Central memory CD8-positive, alpha-beta T cell (primary cell): ENCODE measurements around the gene RUSC1.
"Not testable (repeated sequence)": the region's sequence is repeated elsewhere in the genome, so short reads cannot be mapped to it uniquely, and the experiment has no call there.

Source experiments
- ATAC-seq: fragments of 150-1000 bp; cut with Tn5 transposase; replicated peaks from 2 replicates; pipeline ENCODE4 v1.10.0; 2022; ENCODE audit warnings: mild to moderate bottlenecking, moderate FRiP score, moderate number of reproducible peaks; ENCODE audit not compliant: poor library complexity, severe bottlenecking; ENCODE audit errors: extremely low read depth
- DNase-seq, 2 donors: peaks; one replicate each; pipeline ENCODE4 v3.0.0; 2021; ENCODE audit warnings: low spot score in 2 of 2
- H3K27ac Mint-ChIP-seq: one replicate; pipeline ENCODE4 v1.8.0; 2022; ENCODE audit warnings: low read depth, mild to moderate bottlenecking, moderate library complexity, mixed read lengths
- H3K27me3 Mint-ChIP-seq: one replicate; pipeline ENCODE4 v1.8.0; 2022; ENCODE audit warnings: mixed read lengths
- H3K36me3 Mint-ChIP-seq: one replicate; pipeline ENCODE4 v1.8.0; 2022; ENCODE audit warnings: mild to moderate bottlenecking, moderate library complexity, mixed read lengths; ENCODE audit not compliant: insufficient read depth
- H3K4me1 Mint-ChIP-seq: one replicate; pipeline ENCODE4 v1.8.0; 2022; ENCODE audit warnings: mixed read lengths
- H3K4me3 Mint-ChIP-seq: one replicate; pipeline ENCODE4 v1.8.0; 2022; ENCODE audit warnings: mild to moderate bottlenecking, moderate library complexity, mixed read lengths
- H3K9me3 Mint-ChIP-seq: one replicate; pipeline ENCODE4 v1.8.0; 2022; ENCODE audit warnings: mixed read lengths

Gene RUSC1

GRCh38 chr1:155321639-155322503 is 1.2 kb downstream of the RUSC1 start:
- H3K27ac Mint-ChIP-seq: no peak overlapping the region
- H3K4me1 Mint-ChIP-seq: peaks cover 20% of the 10 kb centered on the region
- H3K4me3 Mint-ChIP-seq: peak overlapping the region; percentile 84
- DNase-seq (no peak), ATAC-seq (no peak)
- no peaks in the 10 kb centered on the region for H3K9me3 Mint-ChIP-seq
- H3K27me3 Mint-ChIP-seq: no peaks in the 10 kb centered on the region
- peaks cover 12% of the 10 kb centered on the region for H3K36me3 Mint-ChIP-seq

- Mint-ChIP-seq H3K27ac (no peak overlapping the region), H3K4me3 (peak overlapping the region; percentile 84), H3K36me3 (peaks cover 11% of the 10 kb centered on the region), H3K27me3 (no peaks in the 10 kb centered on the region), H3K4me1 (peaks cover 20% of the 10 kb centered on the region), H3K9me3 (no peaks in the 10 kb centered on the region)
- no peak for ATAC-seq
- no peak for DNase-seq
Measured at GRCh38 chr1:155322571-155322952, 1.9 kb downstream of the RUSC1 start.

GRCh38 chr1:155322953-155323728 is 2.4 kb downstream of the RUSC1 start:
- H3K27me3 Mint-ChIP-seq: no peaks in the 10 kb centered on the region
- H3K4me3 Mint-ChIP-seq: peak overlapping the region; percentile 84
- peaks cover 20% of the 10 kb centered on the region for H3K4me1 Mint-ChIP-seq
- ATAC-seq (peak; percentile 57), DNase-seq (peak; percentile 73 to 85)
- peaks cover 10% of the 10 kb centered on the region for H3K36me3 Mint-ChIP-seq
- H3K27ac Mint-ChIP-seq: no peak overlapping the region
- no peaks in the 10 kb centered on the region for H3K9me3 Mint-ChIP-seq

GRCh38 chr1:155323729-155324036 is 3.0 kb downstream of the RUSC1 start:
- peak overlapping the region; percentile 84 for H3K4me3 Mint-ChIP-seq
- ATAC-seq (peak; percentile 66), DNase-seq (peak; percentile 53 to 59)
- H3K4me1 Mint-ChIP-seq: peaks cover 20% of the 10 kb centered on the region
- H3K36me3 Mint-ChIP-seq: peaks cover 10% of the 10 kb centered on the region
- no peaks in the 10 kb centered on the region for H3K27me3 Mint-ChIP-seq
- no peaks in the 10 kb centered on the region for H3K9me3 Mint-ChIP-seq
- peak overlapping the region; percentile 74 for H3K27ac Mint-ChIP-seq

GRCh38 chr1:155324037-155324716 is 3.5 kb downstream of the RUSC1 start:
- ATAC-seq (peak; percentile 82), DNase-seq (peak; percentile 64 to 69)
- peak overlapping the region; percentile 74 for H3K27ac Mint-ChIP-seq
- peaks cover 20% of the 10 kb centered on the region for H3K4me1 Mint-ChIP-seq
- no peaks in the 10 kb centered on the region for H3K9me3 Mint-ChIP-seq
- peak overlapping the region; percentile 84 for H3K4me3 Mint-ChIP-seq
- H3K27me3 Mint-ChIP-seq: no peaks in the 10 kb centered on the region
- peaks cover 12% of the 10 kb centered on the region for H3K36me3 Mint-ChIP-seq

GRCh38 chr1:155324717-155325602 is 4.3 kb downstream of the RUSC1 start:
- H3K36me3 Mint-ChIP-seq: peaks cover 12% of the 10 kb centered on the region
- peak overlapping the region; percentile 74 for H3K27ac Mint-ChIP-seq
- peaks cover 19% of the 10 kb centered on the region for H3K4me1 Mint-ChIP-seq
- no peaks in the 10 kb centered on the region for H3K27me3 Mint-ChIP-seq
- DNase-seq (no peak), ATAC-seq (no peak)
- H3K9me3 Mint-ChIP-seq: no peaks in the 10 kb centered on the region
- H3K4me3 Mint-ChIP-seq: peak overlapping the region; percentile 84

GRCh38 chr1:155325603-155325893 is 4.9 kb downstream of the RUSC1 start:
- ATAC-seq: no peak
- peaks cover 13% of the 10 kb centered on the region for H3K36me3 Mint-ChIP-seq
- H3K27ac Mint-ChIP-seq: peak overlapping the region; percentile 54
- no peaks in the 10 kb centered on the region for H3K27me3 Mint-ChIP-seq
- no peaks in the 10 kb centered on the region for H3K9me3 Mint-ChIP-seq
- H3K4me1 Mint-ChIP-seq: peaks cover 13% of the 10 kb centered on the region
- peak overlapping the region; percentile 84 for H3K4me3 Mint-ChIP-seq
- no peak for DNase-seq

- H3K4me3 Mint-ChIP-seq: peak overlapping the region; percentile 84
- no peaks in the 10 kb centered on the region for H3K9me3 Mint-ChIP-seq
- DNase-seq: no peak
- peaks cover 16% of the 10 kb centered on the region for H3K36me3 Mint-ChIP-seq
- no peak for ATAC-seq
- peaks cover 8% of the 10 kb centered on the region for H3K4me1 Mint-ChIP-seq
- H3K27me3 Mint-ChIP-seq: no peaks in the 10 kb centered on the region
- peak overlapping the region; percentile 54 for H3K27ac Mint-ChIP-seq
Measured at GRCh38 chr1:155326020-155326526, 5.4 kb downstream of the RUSC1 start.

- Mint-ChIP-seq H3K36me3 (peaks cover 18% of the 10 kb centered on the region), H3K4me3 (peak overlapping the region; percentile 84), H3K27ac (peak overlapping the region; percentile 54), H3K27me3 (no peaks in the 10 kb centered on the region), H3K9me3 (no peaks in the 10 kb centered on the region), H3K4me1 (peaks cover 6% of the 10 kb centered on the region)
- no peak for ATAC-seq
- DNase-seq: no peak
Measured at GRCh38 chr1:155326631-155327037, 5.9 kb downstream of the RUSC1 start.

- Mint-ChIP-seq H3K4me1 (peaks cover 6% of the 10 kb centered on the region), H3K36me3 (peaks cover 20% of the 10 kb centered on the region), H3K27me3 (no peaks in the 10 kb centered on the region), H3K4me3 (no peak overlapping the region), H3K9me3 (no peaks in the 10 kb centered on the region), H3K27ac (no peak overlapping the region)
- ATAC-seq: no peak
- no peak for DNase-seq
Measured at GRCh38 chr1:155327981-155328380, 7.3 kb downstream of the RUSC1 start.

- H3K9me3 Mint-ChIP-seq, DNase-seq, H3K27me3 Mint-ChIP-seq, H3K4me1 Mint-ChIP-seq, H3K27ac Mint-ChIP-seq, H3K4me3 Mint-ChIP-seq, ATAC-seq: not testable (repeated sequence)
- peaks cover 25% of the 10 kb centered on the region for H3K36me3 Mint-ChIP-seq
Measured at GRCh38 chr1:155328856-155329255, 8.2 kb downstream of the RUSC1 start.
